ENCODE measurements around the gene ZNF530.

The ZNF530 gene

DNA sequence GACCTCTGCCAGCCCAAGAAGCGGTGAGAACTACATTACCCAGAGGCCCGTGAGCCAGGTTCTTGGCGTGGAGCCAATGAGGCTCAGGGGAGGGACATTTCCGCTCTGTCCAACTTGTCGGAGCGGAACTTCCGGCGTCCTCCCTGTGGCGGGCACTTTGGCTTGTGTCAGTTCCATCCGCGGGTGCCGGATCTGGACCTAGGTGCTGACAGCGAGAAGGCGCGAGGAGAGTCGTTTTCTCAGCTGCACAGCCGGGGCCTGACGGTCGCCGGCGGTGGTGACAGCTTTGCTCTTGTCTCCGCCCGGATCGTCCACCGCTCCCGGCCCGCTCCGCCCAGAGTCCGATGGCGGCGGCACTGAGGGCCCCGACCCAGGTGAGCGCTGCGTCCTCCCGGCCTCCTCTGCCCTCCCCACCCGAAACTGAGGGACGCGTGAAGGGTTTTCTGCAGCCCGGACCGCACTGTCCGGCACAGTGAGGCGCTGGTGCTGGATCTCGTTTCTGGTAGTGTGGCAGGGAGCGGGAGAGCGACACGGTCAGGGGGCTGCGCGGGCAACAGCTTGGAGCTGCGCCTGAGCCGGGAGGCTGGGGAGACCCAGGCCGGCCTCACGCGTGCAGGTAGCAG, at the start of gene ZNF530:
TSS of gene ZNF530 (plus strand) at position 125 of the 623 bp plus-strand sequence. CDS start 4,461 bp downstream, outside the sequence.
- DNase-seq (ENCODE audit: low read depth), result peak; percentile 89
- peak within 1 kb of the TSS; percentile 87 for H3K4me3 ChIP-seq (ENCODE audit: low read length)
- TF ChIP-seq, protein P1, sequence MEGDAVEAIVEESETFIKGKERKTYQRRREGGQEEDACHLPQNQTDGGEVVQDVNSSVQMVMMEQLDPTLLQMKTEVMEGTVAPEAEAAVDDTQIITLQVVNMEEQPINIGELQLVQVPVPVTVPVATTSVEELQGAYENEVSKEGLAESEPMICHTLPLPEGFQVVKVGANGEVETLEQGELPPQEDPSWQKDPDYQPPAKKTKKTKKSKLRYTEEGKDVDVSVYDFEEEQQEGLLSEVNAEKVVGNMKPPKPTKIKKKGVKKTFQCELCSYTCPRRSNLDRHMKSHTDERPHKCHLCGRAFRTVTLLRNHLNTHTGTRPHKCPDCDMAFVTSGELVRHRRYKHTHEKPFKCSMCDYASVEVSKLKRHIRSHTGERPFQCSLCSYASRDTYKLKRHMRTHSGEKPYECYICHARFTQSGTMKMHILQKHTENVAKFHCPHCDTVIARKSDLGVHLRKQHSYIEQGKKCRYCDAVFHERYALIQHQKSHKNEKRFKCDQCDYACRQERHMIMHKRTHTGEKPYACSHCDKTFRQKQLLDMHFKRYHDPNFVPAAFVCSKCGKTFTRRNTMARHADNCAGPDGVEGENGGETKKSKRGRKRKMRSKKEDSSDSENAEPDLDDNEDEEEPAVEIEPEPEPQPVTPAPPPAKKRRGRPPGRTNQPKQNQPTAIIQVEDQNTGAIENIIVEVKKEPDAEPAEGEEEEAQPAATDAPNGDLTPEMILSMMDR (conservative IDR thresholded peaks at IDR 0.05; ENCODE audit: low read length), result no peak

DNA sequence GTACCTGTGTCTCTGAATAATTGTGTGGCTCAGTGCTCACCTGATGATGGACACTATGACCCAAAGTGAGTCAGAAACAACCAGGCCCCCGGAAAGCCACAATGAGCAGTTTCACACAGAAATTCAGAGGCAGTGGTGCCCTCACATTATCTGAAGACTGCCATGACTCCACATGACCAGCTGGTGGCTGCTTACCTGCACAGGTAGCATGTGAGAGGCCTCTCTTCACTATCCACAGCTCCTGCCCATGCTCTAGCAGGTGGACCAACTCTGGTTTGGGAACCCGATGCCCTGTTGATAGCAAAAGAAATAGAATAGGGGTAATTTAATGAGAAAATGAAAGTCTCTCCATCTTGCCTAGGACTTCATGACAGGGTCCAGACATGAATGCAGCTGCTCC, 47.3 kb upstream of the ZNF530 start:
- DNase-seq (ENCODE audit: low read depth), result no peak
- TF ChIP-seq, protein P1 (conservative IDR thresholded peaks at IDR 0.05; ENCODE audit: low read length), result no peak
- H3K4me3 ChIP-seq (ENCODE audit: low read length), result no peak overlapping the region

DNA sequence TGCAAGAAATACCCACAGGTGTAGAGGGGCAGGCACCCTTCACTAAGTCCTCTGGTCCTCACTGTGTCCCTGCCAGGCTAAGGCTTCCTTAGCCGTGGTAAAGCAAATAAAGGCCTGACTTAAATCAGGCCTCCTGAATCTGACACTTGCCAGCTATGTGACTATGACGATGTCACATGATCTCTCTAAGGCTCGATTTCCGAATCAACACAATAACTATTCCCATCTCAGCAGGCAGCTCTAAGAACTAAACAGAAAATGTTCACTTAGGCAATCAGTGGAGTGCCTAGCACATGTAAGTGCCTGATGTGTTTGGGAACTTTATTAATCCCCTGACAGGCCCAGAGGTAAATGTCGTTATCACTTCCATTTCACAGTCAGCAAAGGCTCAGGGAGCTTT, 42.0 kb upstream of the ZNF530 start:
- TF ChIP-seq, protein P1 (conservative IDR thresholded peaks at IDR 0.05; ENCODE audit: low read length), result no peak
- H3K4me3 ChIP-seq (ENCODE audit: low read length), result no peak overlapping the region

DNA sequence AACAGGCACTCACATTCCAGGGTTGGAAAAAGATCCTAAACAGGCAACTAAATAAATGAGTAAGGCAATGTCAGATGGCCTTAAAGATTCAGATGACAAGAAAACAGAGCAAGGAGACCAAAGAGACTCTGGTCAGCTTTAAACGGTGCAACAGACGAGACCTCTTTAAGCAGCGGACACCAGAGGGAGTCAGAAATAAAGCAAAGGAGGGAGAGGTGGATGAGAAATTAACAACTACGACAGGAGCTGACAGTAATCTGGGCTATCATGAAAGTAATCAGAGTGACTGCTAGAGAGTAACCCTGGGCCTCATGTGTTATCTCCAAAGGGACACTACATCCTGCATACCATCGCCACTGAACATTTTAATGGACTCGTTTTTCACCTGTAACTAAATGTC, 41.2 kb upstream of the ZNF530 start:
- DNase-seq (ENCODE audit: low read depth), result peak; percentile 15
- TF ChIP-seq, protein P1 (conservative IDR thresholded peaks at IDR 0.05; ENCODE audit: low read length), result peak; percentile 25; the same call in 1 of the 2 replicates
- peak overlapping the region; percentile 93 for H3K4me3 ChIP-seq (ENCODE audit: low read length)

More for the DNA sequence above, 42.0 kb upstream of the ZNF530 start:
- no peak for DNase-seq (ENCODE audit: low read depth)

DNA sequence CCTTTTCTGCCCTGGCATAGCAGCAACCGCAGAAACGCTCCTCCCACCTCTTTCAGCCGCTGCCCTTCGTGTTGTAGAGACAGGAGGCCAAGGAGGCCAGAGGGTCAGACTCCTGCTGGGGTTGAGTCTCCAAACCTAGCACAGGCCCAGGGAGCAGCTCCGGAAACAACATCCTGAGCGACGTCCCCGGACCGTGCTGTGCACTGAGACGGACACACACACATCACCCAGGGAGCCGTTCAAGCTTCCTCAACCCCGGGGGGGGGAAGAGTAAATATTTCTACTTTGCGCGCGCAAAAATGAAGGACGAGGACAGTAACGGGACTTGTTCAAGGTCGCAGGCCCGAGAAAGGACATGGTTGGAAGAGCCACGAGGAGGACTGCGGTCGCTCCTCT, 40.7 kb upstream of the ZNF530 start:
- TF ChIP-seq, protein P1 (conservative IDR thresholded peaks at IDR 0.05; ENCODE audit: low read length), result no peak
- peak; percentile 10 for DNase-seq (ENCODE audit: low read depth)
- peak overlapping the region; percentile 93 for H3K4me3 ChIP-seq (ENCODE audit: low read length)

DNA sequence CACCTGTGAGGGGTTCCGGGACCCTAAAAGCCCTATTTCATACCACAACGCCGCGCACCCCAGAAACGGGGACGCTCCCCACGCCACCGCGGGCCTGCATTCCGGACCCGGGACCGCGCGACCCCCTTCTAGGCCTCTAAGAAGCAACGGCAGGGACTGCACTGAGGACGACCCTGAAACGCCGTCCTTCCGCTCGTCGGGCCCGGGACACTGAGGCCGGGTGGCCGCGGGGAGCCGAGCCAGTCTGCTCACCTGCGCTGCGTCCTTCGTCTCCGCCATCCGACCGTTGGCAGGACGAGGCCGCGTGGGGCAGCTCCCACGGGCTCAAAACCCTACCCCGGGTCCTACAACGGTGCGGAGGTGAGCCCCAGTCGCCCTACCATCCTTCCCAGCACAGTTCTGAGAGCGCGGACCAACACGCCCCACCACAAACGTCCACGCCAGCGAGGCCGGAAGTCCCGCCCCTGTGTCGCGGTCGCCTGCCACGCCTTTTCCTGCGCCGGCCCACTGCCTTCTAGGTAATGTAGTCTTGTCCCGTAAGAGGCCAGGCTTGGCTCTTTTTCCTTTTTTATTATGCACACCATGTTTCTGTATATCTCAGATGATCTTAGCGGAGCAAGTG, 40.2 kb upstream of the ZNF530 start, which contains the start of gene ZNF550:
TSS of gene ZNF550 (minus strand) at position 460 of the 622 bp plus-strand sequence. CDS start at position 279, 181 bp downstream.
- peak; percentile 84 for DNase-seq (ENCODE audit: low read depth)
- TF ChIP-seq, protein P1 (conservative IDR thresholded peaks at IDR 0.05; ENCODE audit: low read length), result no peak
- peak within 1 kb of the TSS; percentile 93 for H3K4me3 ChIP-seq (ENCODE audit: low read length)

DNA sequence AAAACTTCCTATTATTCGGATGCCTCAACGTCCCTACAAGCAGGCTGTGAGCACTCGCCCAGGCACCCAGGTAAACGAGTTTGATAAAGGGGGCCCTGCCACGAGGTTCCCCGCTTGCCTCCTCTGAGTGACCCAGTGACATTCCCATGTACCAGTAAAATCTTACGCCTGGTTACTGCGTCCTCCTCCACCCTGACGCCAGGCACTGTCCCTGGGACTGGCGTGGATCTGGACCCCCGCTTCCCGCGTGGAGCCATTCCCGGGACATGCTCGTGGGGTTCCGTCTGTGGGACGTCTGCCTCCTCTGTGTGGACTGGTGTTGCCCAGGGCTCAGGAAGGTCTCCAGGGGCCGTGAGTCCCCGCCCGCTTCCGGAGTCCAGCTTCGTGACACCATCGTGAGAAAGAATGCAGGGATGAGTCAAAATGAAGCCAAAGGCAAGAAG, 39.6 kb upstream of the ZNF530 start:
- peak; percentile 78 for DNase-seq (ENCODE audit: low read depth)
- TF ChIP-seq, protein P1 (conservative IDR thresholded peaks at IDR 0.05; ENCODE audit: low read length), result no peak
- peak overlapping the region; percentile 93 for H3K4me3 ChIP-seq (ENCODE audit: low read length)

Data from AG10803 (cell line).